Osteoblast (primary cell): Measurements from ENCODE around the gene MAU2. TPM values are rescaled to one million over a fixed set of nuclear protein-coding genes. Genes with fewer than 3 reads are reported as not detected.

Experiments used
- DNase-seq: peaks from one replicate; pipeline ENCODE4 v3.0.0; 2011; ENCODE audit warnings: low spot score, mixed read lengths; ENCODE audit not compliant: insufficient read length; ENCODE audit errors: missing footprints
- H2AFZ ChIP-seq: 2 replicates; pipeline ENCODE4 v1.6.0; 2011; ENCODE audit warnings: mild to moderate bottlenecking, low read length
- H3K27ac ChIP-seq: 2 replicates; pipeline ENCODE4 v1.5.1; 2011; ENCODE audit warnings: mild to moderate bottlenecking, low read depth, low read length, moderate library complexity
- H3K27me3 ChIP-seq: 2 replicates; pipeline ENCODE4 v1.6.0; 2012; ENCODE audit warnings: mild to moderate bottlenecking, control low read depth, inconsistent platforms, low read length, moderate library complexity; ENCODE audit not compliant: insufficient read depth
- H3K36me3 ChIP-seq: 2 replicates; pipeline ENCODE4 v1.5.1; 2011; ENCODE audit warnings: mild to moderate bottlenecking, low read length, control low read depth, moderate library complexity; ENCODE audit not compliant: insufficient read depth
- H3K4me1 ChIP-seq: 2 replicates; pipeline ENCODE4 v1.5.1; 2011; ENCODE audit warnings: mild to moderate bottlenecking, low read length, control low read depth, moderate library complexity; ENCODE audit not compliant: insufficient read depth
- H3K4me2 ChIP-seq: 2 replicates; pipeline ENCODE4 v1.6.0; 2011; ENCODE audit warnings: mild to moderate bottlenecking, low read length; ENCODE audit not compliant: insufficient read depth
- H3K4me3 ChIP-seq: fragments of 200-600 bp; sonication (generic); 3 replicates; pipeline ENCODE4 v1.5.1; 2012; ENCODE audit warnings: mild to moderate bottlenecking, low read length, inconsistent platforms; ENCODE audit not compliant: insufficient read depth
- H3K79me2 ChIP-seq: 2 replicates; pipeline ENCODE4 v1.6.0; 2012; ENCODE audit warnings: mild to moderate bottlenecking, low read length, control low read depth, inconsistent platforms; ENCODE audit not compliant: insufficient read depth
- H3K9me3 ChIP-seq: 2 replicates; pipeline ENCODE4 v1.5.1; 2011; ENCODE audit warnings: low read depth, low read length, control low read depth
- H4K20me1 ChIP-seq: 2 replicates; pipeline ENCODE4 v1.6.0; 2012; ENCODE audit warnings: mild to moderate bottlenecking, low read length, control low read depth; ENCODE audit not compliant: insufficient read depth
- total RNA-seq: library from RNA; depleted of rRNA; stranded (reverse); fragments of >200 nt; gene quantifications from 2 replicates; pipeline ENCODE4 v1.2.3, GENCODE V29; 2012
- TF ChIP-seq, protein P1 (sequence below): IDR thresholded peaks from 2 replicates; pipeline ENCODE4 v1.5.1; 2011; ENCODE audit warnings: mild to moderate bottlenecking, low read depth, low read length, moderate library complexity; ENCODE audit errors: extremely low read depth

Gene MAU2
- total RNA-seq, 1 donor, result 39.1 TPM

DNA sequence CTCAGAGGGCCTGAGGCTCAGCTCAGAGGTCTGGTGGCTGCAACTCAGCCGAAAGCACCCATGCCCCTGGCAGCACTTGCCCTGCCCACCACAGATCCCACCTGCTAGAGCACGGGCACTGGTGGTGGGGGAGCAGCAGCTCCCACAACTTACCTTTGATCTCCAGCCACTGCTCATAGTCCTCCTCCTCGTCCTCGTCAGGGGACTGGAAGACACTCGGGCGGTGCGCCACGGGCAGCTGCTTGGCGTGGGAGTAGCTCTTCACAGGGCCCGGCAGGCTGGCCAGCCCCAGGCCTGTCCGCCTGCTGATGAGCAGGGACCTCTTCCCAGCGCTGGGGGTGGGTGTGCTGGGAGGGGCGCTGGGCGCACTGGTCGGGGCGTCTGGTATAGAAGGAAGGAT is 14.9 kb upstream of the MAU2 start:
- Histone ChIP-seq H3K27me3 (no peaks in the 10 kb centered on the region), H3K4me1 (no peaks in the 10 kb centered on the region), H3K9me3 (no peaks in the 10 kb centered on the region), H3K36me3 (peaks cover 47% of the 10 kb centered on the region), H3K4me2 (no peak overlapping the region), H4K20me1 (peaks cover 9% of the 10 kb centered on the region), H3K4me3 (no peak overlapping the region), H3K27ac (no peak overlapping the region), H2AFZ (no peak overlapping the region), H3K79me2 (no peaks in the 10 kb centered on the region)
- TF ChIP-seq, protein P1, sequence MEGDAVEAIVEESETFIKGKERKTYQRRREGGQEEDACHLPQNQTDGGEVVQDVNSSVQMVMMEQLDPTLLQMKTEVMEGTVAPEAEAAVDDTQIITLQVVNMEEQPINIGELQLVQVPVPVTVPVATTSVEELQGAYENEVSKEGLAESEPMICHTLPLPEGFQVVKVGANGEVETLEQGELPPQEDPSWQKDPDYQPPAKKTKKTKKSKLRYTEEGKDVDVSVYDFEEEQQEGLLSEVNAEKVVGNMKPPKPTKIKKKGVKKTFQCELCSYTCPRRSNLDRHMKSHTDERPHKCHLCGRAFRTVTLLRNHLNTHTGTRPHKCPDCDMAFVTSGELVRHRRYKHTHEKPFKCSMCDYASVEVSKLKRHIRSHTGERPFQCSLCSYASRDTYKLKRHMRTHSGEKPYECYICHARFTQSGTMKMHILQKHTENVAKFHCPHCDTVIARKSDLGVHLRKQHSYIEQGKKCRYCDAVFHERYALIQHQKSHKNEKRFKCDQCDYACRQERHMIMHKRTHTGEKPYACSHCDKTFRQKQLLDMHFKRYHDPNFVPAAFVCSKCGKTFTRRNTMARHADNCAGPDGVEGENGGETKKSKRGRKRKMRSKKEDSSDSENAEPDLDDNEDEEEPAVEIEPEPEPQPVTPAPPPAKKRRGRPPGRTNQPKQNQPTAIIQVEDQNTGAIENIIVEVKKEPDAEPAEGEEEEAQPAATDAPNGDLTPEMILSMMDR, result no peak
- peak; percentile 62 for DNase-seq

DNA sequence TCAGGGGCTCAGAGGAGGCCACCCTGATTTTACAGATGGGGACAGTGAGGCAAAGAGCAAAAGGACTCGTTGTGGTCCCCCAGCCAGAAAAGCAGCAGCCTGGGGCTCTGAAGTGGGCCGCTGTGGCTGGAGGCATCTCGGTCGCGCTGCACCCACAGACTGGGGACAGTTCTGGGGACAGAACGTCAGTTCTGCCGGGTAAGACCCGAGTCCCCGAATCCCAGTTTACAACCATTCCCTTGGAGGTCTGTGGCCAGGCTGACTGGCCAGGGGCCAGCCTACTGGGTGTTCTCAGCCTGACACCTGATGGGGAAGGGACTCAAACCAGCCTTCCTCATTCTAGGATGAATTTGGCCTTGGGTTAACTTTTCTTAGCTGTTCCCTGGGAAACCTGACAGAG is 14.4 kb upstream of the MAU2 start:
- no peak overlapping the region for H3K4me3 ChIP-seq
- no peaks in the 10 kb centered on the region for H3K9me3 ChIP-seq
- peaks cover 9% of the 10 kb centered on the region for H4K20me1 ChIP-seq
- no peak for DNase-seq
- H3K79me2 ChIP-seq, result no peaks in the 10 kb centered on the region
- H3K4me2 ChIP-seq, result no peak overlapping the region
- H3K27me3 ChIP-seq, result no peaks in the 10 kb centered on the region
- H3K36me3 ChIP-seq, result peaks cover 46% of the 10 kb centered on the region
- no peak overlapping the region for H3K27ac ChIP-seq
- TF ChIP-seq, protein P1, result no peak
- no peak overlapping the region for H2AFZ ChIP-seq
- H3K4me1 ChIP-seq, result no peaks in the 10 kb centered on the region

GRCh38 chr19:19308373-19308772 is 12.3 kb upstream of the MAU2 start:
- Histone ChIP-seq H3K27me3 (no peaks in the 10 kb centered on the region), H3K9me3 (no peaks in the 10 kb centered on the region), H2AFZ (no peak overlapping the region), H3K4me3 (no peak overlapping the region), H3K36me3 (peaks cover 41% of the 10 kb centered on the region), H3K4me2 (no peak overlapping the region), H3K79me2 (peaks cover 3% of the 10 kb centered on the region), H4K20me1 (peaks cover 11% of the 10 kb centered on the region), H3K4me1 (no peaks in the 10 kb centered on the region), H3K27ac (no peak overlapping the region)
- TF ChIP-seq, protein P1, result no peak
- peak; percentile 52 for DNase-seq

GRCh38 chr19:19315444-19315843 is 5.2 kb upstream of the MAU2 start:
- Histone ChIP-seq H3K4me2 (no peak overlapping the region), H3K79me2 (peaks cover 59% of the 10 kb centered on the region), H3K27me3 (no peaks in the 10 kb centered on the region), H3K27ac (no peak overlapping the region), H3K4me3 (no peak overlapping the region), H3K9me3 (no peaks in the 10 kb centered on the region), H2AFZ (no peak overlapping the region), H4K20me1 (peaks cover 9% of the 10 kb centered on the region), H3K36me3 (peaks cover 38% of the 10 kb centered on the region), H3K4me1 (peaks cover 8% of the 10 kb centered on the region)
- TF ChIP-seq, protein P1, result no peak
- DNase-seq, result no peak
